H1 (cell line): ENCODE measurements around the gene WDR7. TPM values are rescaled to one million over a fixed set of nuclear protein-coding genes. Genes with fewer than 3 reads are reported as not detected.

Experiments
- CTCF ChIA-PET: fragments of 300-600 bp; sonication (Branson Sonifier 250); formaldehyde crosslinking; loops from one replicate; lab custom pipeline; 2021; ENCODE audit not compliant: partially characterized antibody; lab: Charles Lee
- POLR2A ChIA-PET: fragments of 300-600 bp; sonication (Branson Sonifier 250); formaldehyde crosslinking; loops from one replicate; lab custom pipeline; 2021; ENCODE audit warnings: inconsistent platforms; ENCODE audit not compliant: partially characterized antibody; lab: Charles Lee
- DNase-seq, 2 experiments: peaks; one replicate each; pipeline versions ENCODE4 v3.0.0 to v3.0.0-alpha.2; 2010 to 2022; ENCODE audit warnings: low spot score in 2 of 2, low read depth in 1 of 2, mixed read lengths in 1 of 2
- FAIRE-seq: peaks from 2 replicates; lab custom pipeline; 2011; peaks lifted over from hg19 to GRCh38; lab: Jason Lieb, UNC
- H2AFZ ChIP-seq: 2 replicates; pipeline ENCODE4 v1.8.1; 2012; ENCODE audit warnings: low read length, inconsistent platforms
- H2AK5ac ChIP-seq: 2 replicates; pipeline ENCODE4 v1.6.1; 2013; ENCODE audit warnings: low read depth, low read length
- H2BK120ac ChIP-seq: replicated peaks from 2 replicates; pipeline ENCODE3; 2013; ENCODE audit warnings: low read depth, low read length, inconsistent platforms
- H2BK12ac ChIP-seq: 2 replicates; pipeline ENCODE4 v1.6.1; 2013; ENCODE audit warnings: low read depth, low read length
- H2BK15ac ChIP-seq: 2 replicates; pipeline ENCODE4 v1.6.1; 2013; ENCODE audit warnings: low read length
- H2BK20ac ChIP-seq: 2 replicates; pipeline ENCODE4 v1.6.1; 2013; ENCODE audit warnings: low read length
- H2BK5ac ChIP-seq: 2 replicates; pipeline ENCODE4 v1.6.1; 2013; ENCODE audit warnings: low read depth, low read length
- H3K14ac ChIP-seq: 2 replicates; pipeline ENCODE4 v1.6.1; 2013; ENCODE audit warnings: inconsistent platforms; ENCODE audit not compliant: insufficient read length
- H3K18ac ChIP-seq: 2 replicates; pipeline ENCODE4 v1.6.1; 2013; ENCODE audit warnings: low read length; ENCODE audit errors: extremely low read depth
- H3K23ac ChIP-seq: 2 replicates; pipeline ENCODE4 v1.6.1; 2013; ENCODE audit warnings: inconsistent platforms; ENCODE audit not compliant: insufficient read length
- H3K23me2 ChIP-seq: 2 replicates; pipeline ENCODE4 v1.6.1; 2013; ENCODE audit warnings: low read depth, low read length
- H3K27ac ChIP-seq: 2 replicates; pipeline ENCODE4 v1.6.1; 2011; ENCODE audit warnings: low read depth, low read length, inconsistent platforms
- H3K27me3 ChIP-seq, 4 experiments: replicated peaks in 1 of 4; 1 replicate in 1 of 4; 2 replicates in 3 of 4; pipeline versions ENCODE4 v1.6.1 to v1.8.1; 2011 to 2013; ENCODE audit warnings: low read length in 3 of 4, mild to moderate bottlenecking in 3 of 4, inconsistent platforms in 2 of 4, mixed read lengths in 2 of 4, moderate library complexity in 1 of 4; ENCODE audit not compliant: control insufficient read depth in 3 of 4, insufficient read depth in 3 of 4; ENCODE audit errors: extremely low read depth in 1 of 4
- H3K36me3 ChIP-seq, 4 experiments: 2 replicates each; pipeline versions ENCODE4 v1.6.1 to v1.8.1; 2011 to 2013; ENCODE audit warnings: mild to moderate bottlenecking in 4 of 4, low read length in 3 of 4, moderate library complexity in 2 of 4, control low read depth in 1 of 4, inconsistent platforms in 1 of 4; ENCODE audit not compliant: insufficient read depth in 4 of 4, control insufficient read depth in 2 of 4
- H3K4ac ChIP-seq: replicated peaks from 2 replicates; pipeline ENCODE3; 2013; ENCODE audit warnings: low read length, low read depth, mixed read lengths, inconsistent platforms; ENCODE audit not compliant: insufficient read length
- H3K4me1 ChIP-seq, 4 experiments: replicated peaks in 1 of 4; 1 replicate in 1 of 4; 2 replicates in 3 of 4; pipeline versions ENCODE4 v1.6.1 to v1.8.1; 2011 to 2013; ENCODE audit warnings: low read length in 3 of 4, inconsistent platforms in 2 of 4, mixed read lengths in 1 of 4; ENCODE audit not compliant: insufficient read depth in 4 of 4, control insufficient read depth in 3 of 4
- H3K4me2 ChIP-seq, 2 experiments: 2 replicates each; pipeline versions ENCODE4 v1.6.1 to v1.8.1; 2011 to 2013; ENCODE audit warnings: low read depth in 2 of 2, low read length in 2 of 2, control low read depth in 1 of 2, inconsistent platforms in 1 of 2, mild to moderate bottlenecking in 1 of 2; ENCODE audit not compliant: insufficient read depth in 1 of 2
- H3K4me3 ChIP-seq, 4 experiments: fragments of 200-600, 300-600 bp in 1 of 4; sonication (generic), shearing (Covaris generic), sonication (Bioruptor Twin) in 1 of 4; 2 replicates each; pipeline versions ENCODE4 v1.5.1 to v1.8.1; 2011 to 2016; ENCODE audit warnings: low read length in 4 of 4, low read depth in 3 of 4, control low read depth in 2 of 4, inconsistent platforms in 2 of 4, mild to moderate bottlenecking in 2 of 4, mixed read lengths in 1 of 4, moderate library complexity in 1 of 4; ENCODE audit not compliant: insufficient read depth in 2 of 4; ENCODE audit errors: extremely low read depth in 1 of 4
- H3K56ac ChIP-seq: replicated peaks from 2 replicates; pipeline ENCODE3; 2013; ENCODE audit warnings: low read depth, mild to moderate bottlenecking, mixed read lengths, low read length, inconsistent platforms; ENCODE audit not compliant: insufficient read length
- H3K79me1 ChIP-seq: 2 replicates; pipeline ENCODE4 v1.6.1; 2013; ENCODE audit warnings: low read depth, low read length, control low read depth
- H3K79me2 ChIP-seq, 2 experiments: 2 replicates each; pipeline versions ENCODE4 v1.6.1 to v1.8.1; 2012 to 2013; ENCODE audit warnings: low read length in 2 of 2, mild to moderate bottlenecking in 2 of 2, inconsistent platforms in 1 of 2; ENCODE audit not compliant: insufficient read depth in 2 of 2, control insufficient read depth in 1 of 2
- H3K9ac ChIP-seq, 4 experiments: replicated peaks in 1 of 4; 1 replicate in 1 of 4; 2 replicates in 3 of 4; pipeline versions ENCODE4 v1.6.1 to v1.8.1; 2011 to 2013; ENCODE audit warnings: low read depth in 3 of 4, low read length in 3 of 4, control low read depth in 2 of 4, mild to moderate bottlenecking in 2 of 4, moderate library complexity in 2 of 4, inconsistent platforms in 1 of 4; ENCODE audit errors: extremely low read depth in 1 of 4
- H3K9me3 ChIP-seq, 2 experiments: 2 replicates each; pipeline versions ENCODE4 v1.6.1 to v1.8.1; 2012 to 2013; ENCODE audit warnings: mild to moderate bottlenecking in 2 of 2, moderate library complexity in 2 of 2, control low read depth in 1 of 2, inconsistent platforms in 1 of 2, low read depth in 1 of 2, low read length in 1 of 2, mixed read lengths in 1 of 2; ENCODE audit not compliant: insufficient read depth in 2 of 2
- H4K20me1 ChIP-seq, 2 experiments: replicated peaks in 1 of 2; 2 replicates each; pipeline versions ENCODE3 to v1.8.1; 2011 to 2013; ENCODE audit warnings: inconsistent platforms in 2 of 2, low read length in 2 of 2, mild to moderate bottlenecking in 1 of 2; ENCODE audit not compliant: insufficient read depth in 2 of 2, control insufficient read depth in 1 of 2
- H4K5ac ChIP-seq: 2 replicates; pipeline ENCODE4 v1.6.1; 2013; ENCODE audit warnings: low read length, low read depth, mixed read lengths, inconsistent platforms; ENCODE audit not compliant: insufficient read length
- H4K8ac ChIP-seq: 2 replicates; pipeline ENCODE4 v1.8.0; 2013; ENCODE audit warnings: mild to moderate bottlenecking, moderate library complexity, low read length, inconsistent platforms; ENCODE audit not compliant: insufficient read depth; ENCODE audit errors: extremely low read depth
- H4K91ac ChIP-seq: replicated peaks from 2 replicates; pipeline ENCODE3; 2013; ENCODE audit warnings: low read length, mixed read lengths, inconsistent platforms; ENCODE audit not compliant: insufficient read length
- CBX8 ChIP-seq: fragments of 300-800, 300-1000 bp; sonication (generic); IDR thresholded peaks from 2 replicates; pipeline ENCODE4 v1.7.1; 2016; ENCODE audit warnings: low read depth, low read length, borderline replicate concordance
- CHD1 ChIP-seq: IDR thresholded peaks from 2 replicates; pipeline ENCODE4 v1.6.1; 2012; ENCODE audit warnings: low read depth, low read length, improper control_type of control experiment
- EP300 ChIP-seq, 2 experiments: IDR thresholded peaks; 1 replicate in 1 of 2; 2 replicates in 1 of 2; pipeline ENCODE4 v1.6.1; 2011 to 2012; ENCODE audit warnings: low read depth in 2 of 2, low read length in 2 of 2, mild to moderate bottlenecking in 2 of 2, borderline replicate concordance in 1 of 2, inconsistent platforms in 1 of 2, moderate library complexity in 1 of 2
- KDM4A ChIP-seq: IDR thresholded peaks from one replicate; pipeline ENCODE4 v1.7.1; 2012; ENCODE audit warnings: low read depth, mild to moderate bottlenecking, moderate library complexity, low read length, inconsistent platforms; ENCODE audit not compliant: severe bottlenecking
- RAD21 ChIP-seq, 2 experiments: IDR thresholded peaks in 1 of 2; conservative IDR thresholded peaks in 1 of 2; 2 replicates each; pipeline ENCODE4 v1.6.1; 2011; ENCODE audit warnings: low read depth in 2 of 2, low read length in 2 of 2, improper control_type of control experiment in 1 of 2, inconsistent platforms in 1 of 2, mild to moderate bottlenecking in 1 of 2, moderate library complexity in 1 of 2
- SP1 ChIP-seq: IDR thresholded peaks from 2 replicates; pipeline ENCODE4 v1.6.1; 2011; ENCODE audit warnings: low read depth, low read length
- SUZ12 ChIP-seq: fragments of 200-600 bp; sonication (generic); IDR thresholded peaks from 2 replicates; pipeline ENCODE4 v1.6.1; 2012; ENCODE audit warnings: mild to moderate bottlenecking, inconsistent platforms, low read length, moderate library complexity, mixed read lengths
- USF2 ChIP-seq: IDR thresholded peaks from 2 replicates; pipeline ENCODE4 v1.6.1; 2011; ENCODE audit warnings: low read length, improper control_type of control experiment
- WGBS, 2 experiments: shearing (Covaris generic) in 1 of 2; methylation state at CpG; one replicate each; pipeline versions ENCODE4 v1.1.6 to v1.1.7; 2013 to 2015; ENCODE audit warnings: low lambda C conversion rate in 2 of 2, mixed read lengths in 2 of 2, inconsistent platforms in 1 of 2, low coverage in 1 of 2, missing lambda C conversion rate in 1 of 2; ENCODE audit not compliant: insufficient replicate concordance in 2 of 2, insufficient coverage in 1 of 2, insufficient read length in 1 of 2; ENCODE audit errors: extremely low coverage in 1 of 2, missing lambda C conversion rate in 1 of 2; 5-methylcytosine and 5-hydroxymethylcytosine counted together
- polyA plus RNA-seq, 7 experiments: library from polyadenylated mRNA; depleted of rRNA in 3 of 7; stranded (reverse) in 5 of 7; unstranded in 2 of 7; fragments of >200 nt in 5 of 7; fragments of 200-250 nt in 2 of 7; gene quantifications; 1 replicate in 5 of 7; 2 replicates in 1 of 7; 4 replicates in 1 of 7; pipeline versions ENCODE4 v1.2.1 to v1.2.3, GENCODE V29; 2011 to 2013; ENCODE audit warnings: missing spikeins in 2 of 7, mixed read lengths in 2 of 7
- total RNA-seq: library from RNA; stranded (reverse); fragmentation: NEBNext Ultra II Directional; extraction: Animal tissue kit (Norgen Biotek cat#: 25700); gene quantifications from 2 replicates; pipeline ENCODE4 v1.2.1, GENCODE V29; 2021
- TF ChIP-seq, protein P1 (sequence below), 3 experiments: IDR thresholded peaks; 1 replicate in 2 of 3; 2 replicates in 1 of 3; pipeline versions ENCODE4 v1.5.1 to v1.6.1; 2011; ENCODE audit warnings: low read length in 3 of 3, mild to moderate bottlenecking in 3 of 3, inconsistent platforms in 2 of 3, low read depth in 1 of 3, moderate library complexity in 1 of 3; ENCODE audit not compliant: insufficient read depth in 1 of 3; ENCODE audit errors: control extremely low read depth in 1 of 3

The WDR7 gene
- total and polyA plus RNA-seq, 2 of the 8 experiments (the other 6 are each of a cell fraction or from before 2014, with no cell fraction given): 5.5 to 15.2 TPM

DNA sequence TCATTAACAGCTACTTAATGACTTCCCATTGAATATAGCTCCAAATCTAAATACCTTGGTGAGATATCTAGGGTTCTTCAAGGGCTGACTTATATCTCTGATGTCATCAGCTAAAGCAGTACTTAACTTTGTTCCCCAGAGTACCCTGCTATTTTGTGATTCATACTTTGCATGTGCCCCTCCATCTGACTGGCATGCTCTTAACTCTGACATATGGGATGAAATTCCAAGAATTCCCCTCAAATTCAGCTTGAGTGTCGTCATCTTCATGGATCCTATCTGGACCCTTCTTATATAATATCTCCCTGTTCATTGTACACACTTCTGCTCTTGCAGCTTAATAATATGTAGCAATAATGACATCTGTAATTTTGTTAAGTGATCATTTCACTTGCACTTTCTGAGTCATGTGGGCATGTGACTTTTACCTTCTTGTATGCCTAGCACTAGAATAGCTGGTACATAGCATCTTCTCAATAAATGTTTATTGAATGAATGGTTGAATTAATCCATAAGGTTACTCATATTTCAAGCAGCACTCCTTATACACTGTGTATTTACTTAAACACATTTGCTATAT, 172.9 kb downstream of the WDR7 start:
- Histone ChIP-seq H3K9me3 (no peaks in the 10 kb centered on the region), H3K4me1 (no peaks in the 10 kb centered on the region), H2BK12ac (no peak overlapping the region), H3K23ac (no peak overlapping the region), H3K79me1 (no peaks in the 10 kb centered on the region), H3K23me2 (no peaks in the 10 kb centered on the region), H2BK120ac (no peak overlapping the region), H3K27me3 (peaks cover 0 to 1% (median 0%) of the 10 kb centered on the region in 4 experiments; a peak in 1 of 7 replicates), H2AFZ (no peak overlapping the region), H3K36me3 (no peaks in the 10 kb centered on the region), H4K5ac (no peak overlapping the region), H3K9ac (no peak overlapping the region), H3K27ac (no peak overlapping the region), H3K4me3 (no peak overlapping the region), H3K14ac (no peak overlapping the region), H3K56ac (no peak overlapping the region), H2BK15ac (no peak overlapping the region), H2AK5ac (no peak overlapping the region), H3K4ac (no peak overlapping the region), H3K79me2 (no peaks in the 10 kb centered on the region), H4K20me1 (no peaks in the 10 kb centered on the region), H3K18ac (no peak overlapping the region), H2BK5ac (no peak overlapping the region), H4K91ac (no peak overlapping the region), H4K8ac (no peak overlapping the region), H2BK20ac (no peak overlapping the region), H3K4me2 (no peak overlapping the region)
- FAIRE-seq (no peak), DNase-seq (no peak)
- ChIA-PET CTCF (interaction anchor here (1.7 kb wide), 1 partner anchor 34 kb away, joined by 4 read pairs; no protein-coding TSS in a partner anchor), POLR2A (no interaction called here)
- 87% methylated on average over 1 of the region's 1 CpG; no CpG with 5 or more reads in 1 of the 2 experiments for WGBS, 2 experiments
- no peak for TF ChIP-seq RAD21 (IDR thresholded peaks at IDR 0.05 in 1 of 2, conservative IDR thresholded peaks at IDR 0.05 in 1 of 2; ENCODE audit: low read depth in 2 of 2, low read length in 2 of 2)
- TF ChIP-seq, protein P1, sequence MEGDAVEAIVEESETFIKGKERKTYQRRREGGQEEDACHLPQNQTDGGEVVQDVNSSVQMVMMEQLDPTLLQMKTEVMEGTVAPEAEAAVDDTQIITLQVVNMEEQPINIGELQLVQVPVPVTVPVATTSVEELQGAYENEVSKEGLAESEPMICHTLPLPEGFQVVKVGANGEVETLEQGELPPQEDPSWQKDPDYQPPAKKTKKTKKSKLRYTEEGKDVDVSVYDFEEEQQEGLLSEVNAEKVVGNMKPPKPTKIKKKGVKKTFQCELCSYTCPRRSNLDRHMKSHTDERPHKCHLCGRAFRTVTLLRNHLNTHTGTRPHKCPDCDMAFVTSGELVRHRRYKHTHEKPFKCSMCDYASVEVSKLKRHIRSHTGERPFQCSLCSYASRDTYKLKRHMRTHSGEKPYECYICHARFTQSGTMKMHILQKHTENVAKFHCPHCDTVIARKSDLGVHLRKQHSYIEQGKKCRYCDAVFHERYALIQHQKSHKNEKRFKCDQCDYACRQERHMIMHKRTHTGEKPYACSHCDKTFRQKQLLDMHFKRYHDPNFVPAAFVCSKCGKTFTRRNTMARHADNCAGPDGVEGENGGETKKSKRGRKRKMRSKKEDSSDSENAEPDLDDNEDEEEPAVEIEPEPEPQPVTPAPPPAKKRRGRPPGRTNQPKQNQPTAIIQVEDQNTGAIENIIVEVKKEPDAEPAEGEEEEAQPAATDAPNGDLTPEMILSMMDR (IDR thresholded peaks at IDR 0.05; ENCODE audit: control extremely low read depth in 1 of 3, insufficient read depth in 1 of 3, low read depth in 1 of 3, low read length in 3 of 3): no peak
- TF ChIP-seq SP1: no peak
- no peak for TF ChIP-seq SUZ12
- no peak for TF ChIP-seq USF2
- no peak for TF ChIP-seq KDM4A
- TF ChIP-seq EP300 (IDR thresholded peaks at IDR 0.05; ENCODE audit: borderline replicate concordance in 1 of 2, low read depth in 2 of 2, low read length in 2 of 2): no peak
- TF ChIP-seq CBX8: no peak
- TF ChIP-seq CHD1: no peak
